ENCODE results near the gene ZNF324. TPM values are rescaled to one million over a fixed set of nuclear protein-coding genes. Genes with fewer than 3 reads are reported as not detected.
A peak's percentile ranks its signal among the peaks of the same experiment; 100 is the strongest.

The ZNF324 gene
- total and polyA plus RNA-seq, 2 of the 13 experiments (the other 11 are each of a cell fraction or from before 2014, with no cell fraction given): 1.1 to 4.7 TPM

DNA sequence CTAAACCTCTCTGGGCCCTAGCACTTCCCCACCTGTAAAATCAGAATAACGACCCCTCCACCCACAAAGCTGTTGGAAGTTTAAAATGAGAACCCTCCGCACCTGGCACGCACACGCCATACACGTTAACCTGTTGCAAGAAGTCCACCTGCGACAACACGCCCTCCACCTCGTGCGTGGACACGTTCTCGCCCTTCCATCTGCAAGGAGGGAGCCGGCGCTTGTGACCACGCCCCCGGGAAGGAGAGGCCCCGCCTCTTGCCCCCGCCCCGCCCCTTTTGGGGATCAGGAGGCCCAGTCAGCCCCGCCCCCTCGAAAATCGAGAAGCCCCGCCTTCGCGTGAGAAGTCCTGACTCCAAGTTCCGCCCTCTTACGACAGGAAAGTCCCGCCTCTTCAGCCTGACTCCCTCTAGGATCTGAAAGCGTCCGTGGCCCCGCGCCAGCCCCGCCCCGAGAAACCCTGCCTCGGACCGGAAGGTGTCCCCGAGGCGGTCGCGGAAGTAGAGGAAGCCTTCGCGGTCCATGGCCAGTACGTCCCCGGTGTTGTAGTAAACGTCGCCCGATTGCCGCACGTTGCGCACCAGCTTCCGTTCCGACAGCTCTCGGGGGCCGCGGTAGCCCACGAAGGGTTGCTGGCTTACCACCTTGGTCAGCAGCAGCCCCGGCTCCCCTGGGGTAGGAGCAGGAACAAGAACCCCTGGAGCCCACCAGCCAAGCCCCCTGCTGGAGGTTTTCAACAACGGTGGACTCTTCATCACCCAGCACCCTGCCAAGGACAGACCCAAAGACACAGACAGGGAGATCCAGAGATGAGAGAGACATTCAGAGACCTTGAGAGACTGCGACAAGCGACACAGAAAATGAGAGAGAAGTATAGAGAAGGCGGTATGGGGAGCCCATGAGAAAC is 32.4 kb downstream of the ZNF324 start (continued):
- TF ChIP-seq, protein P1, sequence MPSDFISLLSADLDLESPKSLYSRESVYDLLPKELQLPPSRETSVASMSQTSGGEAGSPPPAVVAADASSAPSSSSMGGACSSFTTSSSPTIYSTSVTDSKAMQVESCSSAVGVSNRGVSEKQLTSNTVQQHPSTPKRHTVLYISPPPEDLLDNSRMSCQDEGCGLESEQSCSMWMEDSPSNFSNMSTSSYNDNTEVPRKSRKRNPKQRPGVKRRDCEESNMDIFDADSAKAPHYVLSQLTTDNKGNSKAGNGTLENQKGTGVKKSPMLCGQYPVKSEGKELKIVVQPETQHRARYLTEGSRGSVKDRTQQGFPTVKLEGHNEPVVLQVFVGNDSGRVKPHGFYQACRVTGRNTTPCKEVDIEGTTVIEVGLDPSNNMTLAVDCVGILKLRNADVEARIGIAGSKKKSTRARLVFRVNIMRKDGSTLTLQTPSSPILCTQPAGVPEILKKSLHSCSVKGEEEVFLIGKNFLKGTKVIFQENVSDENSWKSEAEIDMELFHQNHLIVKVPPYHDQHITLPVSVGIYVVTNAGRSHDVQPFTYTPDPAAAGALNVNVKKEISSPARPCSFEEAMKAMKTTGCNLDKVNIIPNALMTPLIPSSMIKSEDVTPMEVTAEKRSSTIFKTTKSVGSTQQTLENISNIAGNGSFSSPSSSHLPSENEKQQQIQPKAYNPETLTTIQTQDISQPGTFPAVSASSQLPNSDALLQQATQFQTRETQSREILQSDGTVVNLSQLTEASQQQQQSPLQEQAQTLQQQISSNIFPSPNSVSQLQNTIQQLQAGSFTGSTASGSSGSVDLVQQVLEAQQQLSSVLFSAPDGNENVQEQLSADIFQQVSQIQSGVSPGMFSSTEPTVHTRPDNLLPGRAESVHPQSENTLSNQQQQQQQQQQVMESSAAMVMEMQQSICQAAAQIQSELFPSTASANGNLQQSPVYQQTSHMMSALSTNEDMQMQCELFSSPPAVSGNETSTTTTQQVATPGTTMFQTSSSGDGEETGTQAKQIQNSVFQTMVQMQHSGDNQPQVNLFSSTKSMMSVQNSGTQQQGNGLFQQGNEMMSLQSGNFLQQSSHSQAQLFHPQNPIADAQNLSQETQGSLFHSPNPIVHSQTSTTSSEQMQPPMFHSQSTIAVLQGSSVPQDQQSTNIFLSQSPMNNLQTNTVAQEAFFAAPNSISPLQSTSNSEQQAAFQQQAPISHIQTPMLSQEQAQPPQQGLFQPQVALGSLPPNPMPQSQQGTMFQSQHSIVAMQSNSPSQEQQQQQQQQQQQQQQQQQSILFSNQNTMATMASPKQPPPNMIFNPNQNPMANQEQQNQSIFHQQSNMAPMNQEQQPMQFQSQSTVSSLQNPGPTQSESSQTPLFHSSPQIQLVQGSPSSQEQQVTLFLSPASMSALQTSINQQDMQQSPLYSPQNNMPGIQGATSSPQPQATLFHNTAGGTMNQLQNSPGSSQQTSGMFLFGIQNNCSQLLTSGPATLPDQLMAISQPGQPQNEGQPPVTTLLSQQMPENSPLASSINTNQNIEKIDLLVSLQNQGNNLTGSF (CRISPR knock-in tag; IDR thresholded peaks at IDR 0.05): no peak
- TF ChIP-seq, protein P2, sequence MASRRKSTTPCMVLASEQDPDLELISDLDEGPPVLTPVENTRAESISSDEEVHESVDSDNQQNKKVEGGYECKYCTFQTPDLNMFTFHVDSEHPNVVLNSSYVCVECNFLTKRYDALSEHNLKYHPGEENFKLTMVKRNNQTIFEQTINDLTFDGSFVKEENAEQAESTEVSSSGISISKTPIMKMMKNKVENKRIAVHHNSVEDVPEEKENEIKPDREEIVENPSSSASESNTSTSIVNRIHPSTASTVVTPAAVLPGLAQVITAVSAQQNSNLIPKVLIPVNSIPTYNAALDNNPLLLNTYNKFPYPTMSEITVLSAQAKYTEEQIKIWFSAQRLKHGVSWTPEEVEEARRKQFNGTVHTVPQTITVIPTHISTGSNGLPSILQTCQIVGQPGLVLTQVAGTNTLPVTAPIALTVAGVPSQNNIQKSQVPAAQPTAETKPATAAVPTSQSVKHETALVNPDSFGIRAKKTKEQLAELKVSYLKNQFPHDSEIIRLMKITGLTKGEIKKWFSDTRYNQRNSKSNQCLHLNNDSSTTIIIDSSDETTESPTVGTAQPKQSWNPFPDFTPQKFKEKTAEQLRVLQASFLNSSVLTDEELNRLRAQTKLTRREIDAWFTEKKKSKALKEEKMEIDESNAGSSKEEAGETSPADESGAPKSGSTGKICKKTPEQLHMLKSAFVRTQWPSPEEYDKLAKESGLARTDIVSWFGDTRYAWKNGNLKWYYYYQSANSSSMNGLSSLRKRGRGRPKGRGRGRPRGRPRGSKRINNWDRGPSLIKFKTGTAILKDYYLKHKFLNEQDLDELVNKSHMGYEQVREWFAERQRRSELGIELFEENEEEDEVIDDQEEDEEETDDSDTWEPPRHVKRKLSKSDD (CRISPR knock-in tag; IDR thresholded peaks at IDR 0.05; ENCODE audit: low read depth): peak; percentile 75; the same call in 1 of the 2 replicates
- TF ChIP-seq, protein P3, sequence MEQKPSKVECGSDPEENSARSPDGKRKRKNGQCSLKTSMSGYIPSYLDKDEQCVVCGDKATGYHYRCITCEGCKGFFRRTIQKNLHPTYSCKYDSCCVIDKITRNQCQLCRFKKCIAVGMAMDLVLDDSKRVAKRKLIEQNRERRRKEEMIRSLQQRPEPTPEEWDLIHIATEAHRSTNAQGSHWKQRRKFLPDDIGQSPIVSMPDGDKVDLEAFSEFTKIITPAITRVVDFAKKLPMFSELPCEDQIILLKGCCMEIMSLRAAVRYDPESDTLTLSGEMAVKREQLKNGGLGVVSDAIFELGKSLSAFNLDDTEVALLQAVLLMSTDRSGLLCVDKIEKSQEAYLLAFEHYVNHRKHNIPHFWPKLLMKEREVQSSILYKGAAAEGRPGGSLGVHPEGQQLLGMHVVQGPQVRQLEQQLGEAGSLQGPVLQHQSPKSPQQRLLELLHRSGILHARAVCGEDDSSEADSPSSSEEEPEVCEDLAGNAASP (CRISPR knock-in tag; IDR thresholded peaks at IDR 0.05; ENCODE audit: borderline replicate concordance): peak; percentile 39; the same call in 1 of the 2 replicates
- TF ChIP-seq SOX5 (CRISPR knock-in tag; IDR thresholded peaks at IDR 0.05; ENCODE audit: borderline replicate concordance) (peak; percentile 41; the same call in 1 of the 2 replicates), SNAI1 (CRISPR knock-in tag; IDR thresholded peaks at IDR 0.05; ENCODE audit: borderline replicate concordance) (peak; percentile 38; the same call in 1 of the 2 replicates), ZNF121 (CRISPR knock-in tag; IDR thresholded peaks at IDR 0.05) (no peak), CENPT (CRISPR knock-in tag; IDR thresholded peaks at IDR 0.05; ENCODE audit: low read depth) (0 out of 2 replicates have a peak, but pooled peaks have one; percentile 55), PHF5A (CRISPR knock-in tag; IDR thresholded peaks at IDR 0.05; ENCODE audit: low read depth, unreplicated experiment) (peak; percentile 52)
